Raji (cell line): ENCODE data around the gene PHLDA3.

Experiments used
- POLR2A ChIP-seq: IDR thresholded peaks from 2 replicates; pipeline ENCODE4 v1.6.1; 2011; ENCODE audit warnings: low read depth, low read length, control low read depth; ENCODE audit not compliant: insufficient read depth

The PHLDA3 gene

GRCh38 chr1:201481004-201481380 lies 12.0 kb upstream of the PHLDA3 start:
- TF ChIP-seq POLR2A, result no peak

DNA sequence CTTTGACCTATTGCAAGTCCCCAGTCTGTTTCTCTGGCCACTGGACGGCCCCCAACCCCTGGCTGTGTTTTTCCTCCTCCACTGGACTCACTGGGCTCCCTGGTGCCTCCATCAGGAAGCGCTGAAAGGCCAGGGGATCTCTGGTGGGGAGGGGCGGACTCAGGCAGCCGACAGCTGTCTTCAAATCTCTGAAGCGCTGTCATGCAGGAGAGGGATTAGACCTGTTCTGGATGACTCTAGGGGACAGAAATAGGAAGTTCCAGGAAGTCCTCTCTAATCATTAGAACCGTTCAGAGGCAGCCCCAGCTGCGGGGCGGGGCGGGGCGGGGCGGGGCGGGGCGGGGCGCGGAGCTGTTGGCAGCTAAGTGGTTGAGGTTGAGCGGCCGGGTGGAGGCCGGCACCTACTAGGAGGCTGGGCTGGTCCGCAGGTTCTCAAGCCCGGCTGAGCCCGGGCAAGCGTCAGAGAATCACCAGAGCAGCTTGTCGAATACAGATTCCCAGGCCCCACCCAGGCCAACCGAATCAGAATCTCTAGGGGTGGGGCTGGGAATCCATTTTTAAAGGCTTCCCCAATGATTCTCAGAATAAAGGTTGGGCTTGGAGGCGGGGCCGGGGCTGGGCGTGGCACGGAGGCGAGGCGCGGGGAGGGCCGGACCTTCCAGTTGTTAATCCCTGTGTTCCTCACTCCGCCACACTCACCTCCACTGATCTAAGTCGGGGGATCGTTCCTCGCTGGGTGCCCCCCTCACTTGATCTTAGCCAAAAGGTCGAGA lies 11.4 kb upstream of the PHLDA3 start:
- peak; percentile 55 for TF ChIP-seq POLR2A

DNA sequence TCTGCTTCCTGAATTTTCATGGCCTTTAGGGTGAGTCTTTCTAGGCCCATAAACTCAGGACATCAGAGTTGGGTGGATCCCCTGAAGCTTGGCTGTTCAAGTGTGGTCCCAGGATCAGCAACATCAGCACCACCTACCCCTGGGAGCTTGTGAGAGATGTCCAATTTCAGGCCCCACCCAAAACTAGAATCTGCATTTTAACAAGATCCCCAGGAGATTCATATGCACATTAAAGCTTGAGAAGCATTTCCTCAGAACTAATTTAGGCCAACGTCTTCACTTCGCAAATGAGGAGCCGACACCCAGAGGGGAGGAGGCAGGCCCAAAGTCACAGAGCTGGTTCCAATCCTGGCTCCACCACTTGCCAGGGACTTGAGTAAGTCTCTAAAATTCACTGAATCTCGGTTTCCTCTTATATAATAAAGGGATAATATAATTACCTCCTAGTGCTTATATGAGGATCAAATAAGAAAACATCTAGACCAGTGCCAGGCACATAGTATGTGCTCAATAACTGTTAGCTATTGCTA lies 10.3 kb upstream of the PHLDA3 start:
- TF ChIP-seq POLR2A, result no peak

- TF ChIP-seq POLR2A, result no peak
Measured at GRCh38 chr1:201476670-201477344, 7.8 kb upstream of the PHLDA3 start.

GRCh38 chr1:201475915-201476669 lies 7.1 kb upstream of the PHLDA3 start:
- TF ChIP-seq POLR2A, result no peak

DNA sequence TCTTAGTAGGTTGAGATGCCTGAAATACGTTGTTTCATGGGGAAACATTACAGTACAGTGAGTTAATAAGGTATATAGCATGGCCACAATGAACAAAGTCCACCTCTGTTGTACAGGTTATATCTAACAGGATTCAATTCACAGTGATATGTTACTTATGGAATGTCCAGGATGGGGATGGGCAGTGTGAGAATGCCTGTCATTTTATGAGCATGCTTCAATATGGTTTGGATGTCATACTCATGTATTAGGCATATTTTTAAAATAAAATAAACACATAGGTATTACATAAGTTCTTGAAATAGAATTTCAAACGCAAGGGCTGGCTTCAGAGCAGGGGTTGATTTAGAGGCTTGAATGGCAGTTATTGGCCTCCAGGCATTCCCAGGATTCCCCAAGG lies 6.1 kb upstream of the PHLDA3 start:
- no peak for TF ChIP-seq POLR2A

DNA sequence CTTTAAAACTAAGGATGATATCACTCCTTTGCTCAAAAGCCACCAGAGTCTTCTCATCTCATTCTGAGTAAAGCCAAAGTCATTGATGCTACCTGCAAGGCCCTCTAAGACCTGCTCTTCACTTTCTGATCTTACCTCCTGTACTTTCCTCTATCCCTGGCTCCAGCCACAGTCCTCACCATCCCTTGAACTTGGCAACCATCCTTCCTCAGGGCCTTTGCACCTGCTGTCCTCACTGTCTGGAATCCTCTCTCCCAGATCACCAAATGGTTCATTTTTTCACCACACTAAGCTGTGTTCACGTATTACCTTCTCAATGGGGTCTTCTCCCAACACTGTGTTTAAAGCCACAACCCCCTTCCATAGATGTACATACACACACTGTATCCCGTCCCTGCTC lies 4.3 kb upstream of the PHLDA3 start:
- no peak for TF ChIP-seq POLR2A

DNA sequence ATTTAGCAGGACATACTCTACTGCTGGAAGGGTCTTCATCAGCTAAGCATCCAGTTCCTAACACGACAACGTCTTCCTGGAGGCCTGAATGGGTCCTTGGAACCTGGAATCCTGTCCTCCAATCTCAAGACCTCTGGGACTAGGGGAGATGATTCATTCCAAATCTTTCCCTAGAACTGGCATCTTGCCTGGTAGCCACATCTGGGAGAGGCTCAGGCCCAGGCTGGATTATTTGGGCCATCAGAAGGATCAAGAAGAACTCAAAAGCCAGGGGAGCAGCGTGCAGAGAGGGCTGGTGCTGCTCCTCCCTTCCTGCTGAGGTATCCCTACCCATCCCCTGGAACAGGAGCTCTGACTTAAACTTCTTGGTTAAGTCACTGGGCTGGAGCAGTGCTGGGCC lies 2.8 kb upstream of the PHLDA3 start:
- no peak for TF ChIP-seq POLR2A

DNA sequence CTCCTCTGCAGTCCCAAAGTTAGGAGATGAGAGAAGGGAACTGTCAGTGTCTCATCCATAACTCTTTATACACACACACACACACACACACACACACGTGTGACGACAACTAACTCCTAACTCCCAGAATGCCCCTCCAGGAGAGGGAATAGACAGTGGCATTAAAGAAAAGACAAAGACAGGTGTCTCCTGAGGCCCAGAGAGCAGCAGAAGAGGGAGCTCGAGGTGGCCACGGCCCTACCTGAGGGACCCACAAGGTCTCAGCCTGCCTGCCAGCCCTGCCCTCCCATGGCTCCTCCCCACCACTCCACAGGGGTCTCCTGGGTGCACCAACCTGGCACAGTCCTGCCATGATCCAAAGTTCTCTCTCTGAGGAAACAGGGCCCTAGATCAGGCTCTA lies 1.6 kb upstream of the PHLDA3 start:
- TF ChIP-seq POLR2A, result no peak

GRCh38 chr1:201469645-201470074 lies 672 bp upstream of the PHLDA3 start:
- no peak for TF ChIP-seq POLR2A

DNA sequence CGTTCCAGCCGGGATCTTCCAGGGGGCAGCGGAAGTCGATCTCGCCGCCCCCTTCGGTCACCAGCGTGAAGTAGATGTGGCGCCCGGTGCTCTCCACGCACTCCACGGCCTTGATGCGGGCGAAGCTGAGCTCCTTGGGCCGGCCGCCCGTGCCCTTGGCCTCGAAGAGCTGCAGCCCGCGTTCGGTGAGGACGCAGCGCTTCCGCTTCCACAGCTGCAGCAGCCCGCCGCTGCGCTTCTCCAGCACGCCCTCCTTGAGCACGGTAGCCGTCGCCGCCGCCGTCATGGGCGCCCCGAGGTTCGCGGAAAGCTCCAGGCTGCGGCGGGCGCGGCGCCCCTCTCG lies 516 bp downstream of the PHLDA3 start:
- TF ChIP-seq POLR2A, result no peak

- no peak for TF ChIP-seq POLR2A
Measured at GRCh38 chr1:201466492-201466891, 2.5 kb downstream of the PHLDA3 start.

DNA sequence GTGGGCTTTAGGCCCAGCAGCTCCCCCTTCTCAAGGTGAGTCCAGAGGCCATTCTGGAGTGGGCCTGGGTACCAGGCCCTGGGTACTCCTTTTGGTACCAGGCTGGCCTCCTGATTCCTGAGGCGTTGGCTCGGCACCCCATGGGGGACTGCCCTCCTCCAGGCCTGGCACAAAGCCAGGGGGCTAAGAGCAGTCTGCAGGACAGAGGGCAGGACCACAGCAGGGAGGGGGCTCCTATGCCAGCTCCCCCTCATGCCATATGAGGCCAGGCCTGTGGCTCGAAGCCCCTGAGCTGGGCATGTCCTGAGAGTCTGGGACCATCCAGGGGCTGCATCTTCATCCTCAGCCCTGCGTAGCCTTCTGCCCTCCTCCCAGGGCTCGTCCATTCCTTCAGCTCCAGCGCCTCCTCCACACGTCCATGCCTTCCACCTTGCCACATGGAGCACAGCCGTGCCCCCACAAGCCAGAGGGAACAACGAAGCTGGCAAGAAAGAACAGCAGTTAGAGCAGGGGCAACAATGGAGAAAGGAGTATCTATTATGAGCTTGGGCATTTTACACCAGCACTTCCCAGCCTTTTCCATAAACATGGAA lies 3.2 kb downstream of the PHLDA3 start:
- TF ChIP-seq POLR2A, result no peak

DNA sequence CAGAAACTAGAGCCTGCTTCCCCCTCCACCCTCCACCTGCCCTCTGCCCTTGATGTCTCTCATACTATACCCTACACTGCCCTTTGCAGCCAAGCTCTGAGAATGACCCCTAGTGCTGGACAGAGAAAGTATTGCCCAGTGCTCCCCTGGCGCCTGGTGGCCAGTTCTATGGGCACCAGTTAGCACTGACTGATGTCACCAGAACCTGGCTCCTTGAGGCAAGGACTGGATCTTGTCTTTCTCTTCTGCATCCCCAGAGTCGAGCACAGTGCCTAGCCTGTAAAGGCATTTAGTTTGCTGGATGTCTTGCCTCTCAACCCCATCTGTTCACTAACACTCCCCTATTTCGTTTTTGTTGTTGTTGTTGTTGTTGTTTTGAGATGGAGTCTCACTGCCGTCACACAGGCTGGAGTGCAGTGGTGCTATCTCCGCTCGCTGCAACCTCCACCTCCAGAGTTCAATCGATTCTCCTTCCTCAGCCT lies 5.9 kb downstream of the PHLDA3 start:
- no peak for TF ChIP-seq POLR2A

GRCh38 chr1:201461645-201462441 lies 7.1 kb downstream of the PHLDA3 start:
- TF ChIP-seq POLR2A, result no peak
